Tibial nerve (tissue), 3 donors: Measurements from ENCODE around the gene HNRNPUL2.
"Not testable (repeated sequence)": the region's sequence is repeated elsewhere in the genome, so short reads cannot be mapped to it uniquely, and the experiment has no call there.

ENCODE experiments used
- POLR2A ChIP-seq, 2 donors: fragments of 450-650 bp; IDR thresholded peaks; one replicate each; pipeline ENCODE4 v1.6.1; 2017; ENCODE audit warnings: antibody characterized with exemption in 2 of 2, mild to moderate bottlenecking in 2 of 2, moderate library complexity in 2 of 2
- TF ChIP-seq, protein P1 (sequence below), 5 experiments: fragments of 200-600 bp in 3 of 5; fragments of 450-650 bp in 2 of 5; sonication (generic) in 3 of 5; IDR thresholded peaks; one replicate each; pipeline ENCODE4 v1.5.1; 2016 to 2019; ENCODE audit warnings: antibody characterized with exemption in 5 of 5, mild to moderate bottlenecking in 3 of 5, moderate library complexity in 2 of 5

DNA sequence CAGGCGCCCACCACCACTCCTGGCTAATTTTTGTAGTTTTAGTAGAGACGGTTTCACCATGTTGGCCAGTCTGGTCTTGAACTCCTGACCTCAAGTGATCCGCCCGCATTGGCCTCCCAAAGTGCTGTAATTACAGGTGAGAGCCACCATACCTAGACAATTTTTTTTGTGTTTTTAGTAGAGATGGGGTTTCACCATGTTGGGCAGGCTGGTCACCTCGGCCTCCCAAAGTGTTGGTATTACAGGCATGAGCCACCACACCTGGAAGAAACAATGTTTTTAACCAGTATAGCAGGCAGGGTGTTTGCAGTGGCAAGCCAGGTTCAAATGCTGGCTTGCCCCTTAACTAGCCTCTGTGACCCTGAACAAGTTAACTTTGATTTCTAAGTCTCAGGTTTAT lies 22.7 kb upstream of the HNRNPUL2 start:
- TF ChIP-seq, protein P1, sequence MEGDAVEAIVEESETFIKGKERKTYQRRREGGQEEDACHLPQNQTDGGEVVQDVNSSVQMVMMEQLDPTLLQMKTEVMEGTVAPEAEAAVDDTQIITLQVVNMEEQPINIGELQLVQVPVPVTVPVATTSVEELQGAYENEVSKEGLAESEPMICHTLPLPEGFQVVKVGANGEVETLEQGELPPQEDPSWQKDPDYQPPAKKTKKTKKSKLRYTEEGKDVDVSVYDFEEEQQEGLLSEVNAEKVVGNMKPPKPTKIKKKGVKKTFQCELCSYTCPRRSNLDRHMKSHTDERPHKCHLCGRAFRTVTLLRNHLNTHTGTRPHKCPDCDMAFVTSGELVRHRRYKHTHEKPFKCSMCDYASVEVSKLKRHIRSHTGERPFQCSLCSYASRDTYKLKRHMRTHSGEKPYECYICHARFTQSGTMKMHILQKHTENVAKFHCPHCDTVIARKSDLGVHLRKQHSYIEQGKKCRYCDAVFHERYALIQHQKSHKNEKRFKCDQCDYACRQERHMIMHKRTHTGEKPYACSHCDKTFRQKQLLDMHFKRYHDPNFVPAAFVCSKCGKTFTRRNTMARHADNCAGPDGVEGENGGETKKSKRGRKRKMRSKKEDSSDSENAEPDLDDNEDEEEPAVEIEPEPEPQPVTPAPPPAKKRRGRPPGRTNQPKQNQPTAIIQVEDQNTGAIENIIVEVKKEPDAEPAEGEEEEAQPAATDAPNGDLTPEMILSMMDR (IDR thresholded peaks at IDR 0.05), result not testable (repeated sequence)
- TF ChIP-seq POLR2A (IDR thresholded peaks at IDR 0.05), result not testable (repeated sequence)
